Left kidney (tissue), 2 donors: ENCODE data around the gene NINJ1. TPM values are rescaled to one million over a fixed set of nuclear protein-coding genes. Genes with fewer than 3 reads are reported as not detected.
"Not testable (repeated sequence)": the region's sequence is repeated elsewhere in the genome, so short reads cannot be mapped to it uniquely, and the experiment has no call there.

Experiments used
- DNase-seq: peaks from one replicate; pipeline ENCODE4 v3.0.0-alpha.2; 2013
- polyA plus RNA-seq: library from polyadenylated mRNA; unstranded; fragments of 120-200 nt; gene quantifications from one replicate; pipeline ENCODE4 v1.2.1, GENCODE V29; 2013; ENCODE audit not compliant: insufficient read length

The NINJ1 gene
- polyA plus RNA-seq, 1 donor, result 33.6 TPM

GRCh38 chr9:93107151-93107824, 26.8 kb downstream of the NINJ1 start:
- no peak for DNase-seq

DNA sequence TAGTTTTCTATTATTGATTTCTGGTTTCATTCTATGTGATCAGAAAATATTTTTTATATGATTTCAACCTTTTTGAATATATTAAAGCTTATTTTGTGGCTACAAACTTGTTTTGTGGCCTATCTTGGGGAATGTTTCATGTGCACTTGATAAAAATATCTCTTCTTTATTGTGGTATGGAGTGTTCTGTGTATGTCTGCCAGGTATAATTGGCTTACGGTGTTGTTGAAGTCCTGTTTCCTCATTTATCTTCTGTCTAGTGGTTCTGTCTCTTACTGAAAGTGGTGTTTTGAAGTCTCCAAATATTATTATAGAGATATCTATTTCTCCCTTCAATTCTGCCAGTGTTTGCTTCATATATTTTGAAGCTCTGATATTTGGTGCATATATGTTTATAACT, 28.4 kb downstream of the NINJ1 start:
- DNase-seq, result no peak

DNA sequence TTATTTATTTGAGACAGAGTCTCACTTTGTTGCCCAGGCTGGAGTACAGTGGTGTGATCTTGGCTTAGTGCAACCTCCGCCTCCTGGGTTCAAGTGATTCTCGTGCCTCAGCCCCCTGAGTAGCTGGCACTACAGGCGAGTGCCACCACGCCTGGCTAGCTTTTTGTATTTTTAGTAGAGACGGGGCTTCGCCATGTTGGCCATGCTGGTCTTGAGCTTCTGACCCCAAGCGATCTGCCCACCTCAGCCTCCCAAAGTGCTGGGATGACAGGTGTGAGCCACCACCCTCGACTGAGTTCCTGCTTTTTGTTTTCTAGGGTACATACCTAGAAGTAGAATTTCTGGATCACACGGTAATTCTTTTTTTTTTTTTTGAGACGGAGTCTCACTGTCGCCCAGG, 33.0 kb downstream of the NINJ1 start:
- DNase-seq, result not testable (repeated sequence)

DNA sequence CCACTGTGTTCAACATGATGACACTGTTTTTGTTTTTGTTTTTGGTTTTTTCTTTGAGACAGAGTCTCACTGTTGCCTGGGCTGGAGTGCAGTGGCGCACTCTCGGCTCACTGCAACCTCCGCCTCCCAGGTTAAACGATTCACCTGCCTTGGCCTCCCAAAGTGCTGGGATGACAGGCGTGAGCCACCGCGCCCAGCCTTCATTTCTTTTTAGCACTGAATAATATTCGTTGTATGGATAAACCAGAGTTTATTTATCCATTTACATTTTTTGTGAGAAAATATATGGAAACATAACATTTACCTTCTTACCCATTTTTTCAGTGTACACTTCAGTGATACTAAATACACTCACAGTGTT, 33.8 kb downstream of the NINJ1 start:
- no peak for DNase-seq

DNA sequence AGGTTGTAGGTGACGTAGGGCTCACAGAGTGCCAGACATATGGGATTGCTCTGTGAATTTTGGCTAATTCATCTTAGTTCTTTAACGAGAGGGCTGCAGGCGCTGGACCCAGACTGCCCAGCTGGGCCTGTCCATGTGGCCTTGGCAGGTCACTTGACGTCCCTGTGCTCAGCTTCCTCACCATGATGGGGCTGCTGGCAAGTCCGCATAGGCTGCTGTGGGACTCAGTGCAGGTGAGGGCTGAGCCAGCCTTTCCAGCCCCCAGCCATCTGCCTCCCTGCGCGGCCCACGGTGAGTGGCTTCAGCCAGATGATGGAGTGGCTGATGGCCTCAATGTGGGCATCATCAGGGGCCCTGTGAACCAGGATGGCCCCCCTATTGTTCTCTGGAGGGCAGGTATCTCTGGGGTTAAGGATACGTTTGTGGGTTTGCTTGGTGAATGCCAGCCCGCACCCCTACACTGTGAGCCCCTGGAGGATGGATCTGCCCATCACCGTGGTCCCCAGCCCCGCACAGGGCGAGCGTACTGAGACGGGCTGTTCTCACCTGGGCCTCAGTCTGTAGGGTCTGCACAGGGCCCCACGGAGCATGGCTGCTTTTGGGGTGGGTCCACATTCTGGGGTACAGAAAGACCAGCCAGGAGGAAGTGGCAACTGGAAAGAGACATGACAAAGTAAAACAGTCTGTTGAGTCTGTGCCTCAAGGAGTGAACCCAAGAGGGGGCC, 34.3 kb downstream of the NINJ1 start:
- DNase-seq, result no peak

- no peak for DNase-seq
These were observed 35.7 kb downstream of the NINJ1 start for GRCh38 chr9:93098236-93098946.

GRCh38 chr9:93097511-93098201, 36.4 kb downstream of the NINJ1 start:
- no peak for DNase-seq

DNA sequence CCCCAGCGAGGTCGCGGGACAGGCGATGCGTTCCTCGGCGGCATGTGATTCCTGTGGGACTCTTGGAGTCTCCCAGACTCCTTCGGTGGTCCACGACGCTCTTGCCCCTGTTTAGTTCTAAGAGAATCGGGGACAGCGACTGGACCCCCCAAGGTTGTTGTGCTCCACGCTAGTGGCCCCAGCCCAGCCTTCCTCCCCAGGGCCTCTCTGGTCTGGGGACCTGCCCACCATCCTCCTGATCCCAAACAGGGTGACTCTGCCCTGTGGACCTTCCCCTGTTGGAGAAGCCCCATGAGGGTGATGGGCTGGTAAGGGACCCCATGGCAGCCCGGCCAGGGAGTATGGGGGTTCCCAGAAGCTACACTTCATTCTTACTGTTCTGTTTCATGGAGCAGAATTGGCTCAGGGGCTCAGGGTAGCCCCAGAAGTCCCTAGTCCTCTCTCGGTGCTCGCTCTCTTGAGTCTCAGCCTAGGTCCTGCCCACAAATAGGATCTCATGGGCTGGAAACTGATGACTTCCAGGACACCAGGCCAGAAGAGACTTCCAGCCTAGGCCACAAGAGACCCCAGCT, 37.2 kb downstream of the NINJ1 start:
- DNase-seq, result no peak

- no peak for DNase-seq
These were observed 37.8 kb downstream of the NINJ1 start, which contains the start of gene CARD19 for GRCh38 chr9:93096131-93096802. Gene CARD19 (plus strand): TSS chr9:93096217. CDS start chr9:93096346, 129 bp downstream.

- peak; percentile 99 for DNase-seq
These were observed 38.6 kb downstream of the NINJ1 start for GRCh38 chr9:93095205-93096130.

DNA sequence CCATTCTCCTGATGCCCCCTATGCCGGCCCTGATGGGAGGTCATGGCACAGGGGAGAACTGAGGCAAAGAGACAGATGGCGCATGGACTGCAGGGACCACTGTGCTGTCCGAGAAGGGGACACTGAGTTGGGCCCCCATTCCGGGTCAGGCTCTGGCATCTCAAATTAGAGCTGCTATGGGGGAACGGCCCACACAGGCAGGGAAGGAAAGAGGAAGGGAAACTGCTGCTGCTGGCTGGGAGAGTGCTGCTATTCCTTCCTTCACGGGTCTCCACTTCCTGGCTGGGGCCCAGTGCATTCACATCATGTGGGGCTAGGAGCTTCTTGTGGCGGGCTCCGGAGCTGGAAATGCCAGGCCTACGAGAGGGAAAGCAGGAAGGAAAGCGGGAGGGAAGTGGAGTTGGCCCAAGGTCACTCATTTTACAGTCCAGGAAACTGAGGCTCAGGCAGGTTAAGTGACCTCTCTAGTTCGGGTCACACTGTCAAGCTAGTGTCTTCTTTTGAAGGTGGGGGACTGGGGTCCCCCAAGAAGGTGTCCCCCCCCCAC, 39.3 kb downstream of the NINJ1 start:
- no peak for DNase-seq

- no peak for DNase-seq
These were observed 40.0 kb downstream of the NINJ1 start for GRCh38 chr9:93093877-93094657.

- no peak for DNase-seq
These were observed 40.7 kb downstream of the NINJ1 start for GRCh38 chr9:93093127-93093876.

DNA sequence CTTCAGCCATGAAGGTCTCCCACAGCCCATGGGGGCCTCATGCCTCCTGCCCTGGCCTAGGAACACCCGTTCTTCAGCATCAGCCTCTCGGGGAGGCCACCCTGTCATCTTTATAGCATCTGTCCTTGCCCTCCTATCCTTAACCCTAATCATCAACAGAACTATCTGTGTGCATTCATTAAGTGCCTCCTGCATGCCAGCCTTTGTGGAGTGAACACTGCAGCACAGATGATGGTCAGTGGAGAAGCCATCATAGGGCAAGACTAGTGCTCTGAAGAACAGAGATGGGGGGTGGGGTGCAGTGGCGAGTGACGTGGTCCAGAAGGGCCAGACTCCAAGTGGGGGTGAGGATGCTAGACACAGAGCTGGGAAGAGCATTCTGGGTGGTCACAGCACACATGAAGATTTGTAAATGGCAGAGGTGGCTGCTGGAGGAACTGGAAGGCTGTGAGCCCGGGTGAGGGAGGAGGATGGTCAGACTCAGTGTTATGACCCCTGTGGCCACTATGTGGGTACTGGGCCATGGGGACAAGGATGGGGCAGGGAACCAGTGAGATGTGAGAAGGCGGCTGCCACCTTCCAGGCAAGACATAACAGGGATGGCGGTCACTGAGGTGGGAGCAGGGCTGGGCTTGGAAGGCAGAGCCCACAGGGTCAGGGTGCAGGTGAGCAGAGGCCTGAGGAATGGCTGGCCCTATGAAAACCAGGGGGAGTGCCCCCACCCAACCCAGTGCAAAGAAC, 41.6 kb downstream of the NINJ1 start:
- no peak for DNase-seq

GRCh38 chr9:93091453-93092081, 42.5 kb downstream of the NINJ1 start:
- DNase-seq, result no peak

DNA sequence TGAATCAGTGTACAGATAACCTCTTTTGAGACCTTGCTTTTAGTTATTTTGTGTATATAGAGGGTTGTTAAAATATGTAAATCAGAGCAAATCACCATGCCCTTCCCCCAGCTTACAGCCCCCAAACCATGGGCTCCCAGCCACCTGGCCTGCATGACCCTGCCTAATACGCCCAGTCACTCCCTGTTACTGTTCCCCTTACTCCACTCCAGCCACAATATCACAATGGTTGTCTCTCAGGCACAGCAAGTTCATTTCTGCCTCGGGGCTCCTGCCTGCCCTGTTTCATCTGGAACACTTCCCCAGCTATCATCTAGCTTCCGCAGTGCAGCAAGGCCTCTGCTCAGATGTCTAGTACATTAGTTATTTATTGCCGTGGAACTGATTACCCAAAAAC, 43.0 kb downstream of the NINJ1 start:
- no peak for DNase-seq

DNA sequence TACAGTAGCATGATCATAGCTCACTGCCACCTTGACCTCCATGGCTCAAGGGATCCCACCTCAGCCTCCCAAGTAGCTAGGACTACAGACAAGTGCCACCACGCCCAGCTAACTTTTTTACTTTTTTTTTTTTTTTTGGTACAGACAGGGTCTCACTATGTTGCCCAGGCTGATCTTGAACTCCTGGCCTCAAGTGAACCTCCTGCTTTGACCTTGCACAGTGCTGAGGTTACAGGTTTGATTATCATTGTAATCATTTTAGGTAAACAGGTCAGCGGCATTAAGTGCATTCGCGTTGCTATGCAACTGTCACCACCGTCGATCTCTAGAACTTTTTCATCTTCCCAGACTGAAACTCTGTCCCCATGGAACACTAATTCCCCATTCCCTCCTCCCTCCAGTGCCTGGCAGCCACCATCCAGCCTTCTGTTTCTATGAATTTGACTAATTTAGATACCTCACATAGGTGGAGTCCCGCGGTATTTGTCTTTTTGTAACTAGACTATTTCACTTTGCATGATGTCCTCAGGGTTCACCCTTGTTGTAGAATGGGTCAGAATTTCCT, 43.9 kb downstream of the NINJ1 start:
- DNase-seq, result no peak
